Measurements from ENCODE around the gene HS1BP3. TPM values are rescaled to one million over a fixed set of nuclear protein-coding genes. Genes with fewer than 3 reads are reported as not detected.

HS1BP3 gene
- total and polyA plus RNA-seq, 2 of the 13 experiments (the other 11 are each of a cell fraction or from before 2014, with no cell fraction given): 15.2 to 22.0 TPM

DNA sequence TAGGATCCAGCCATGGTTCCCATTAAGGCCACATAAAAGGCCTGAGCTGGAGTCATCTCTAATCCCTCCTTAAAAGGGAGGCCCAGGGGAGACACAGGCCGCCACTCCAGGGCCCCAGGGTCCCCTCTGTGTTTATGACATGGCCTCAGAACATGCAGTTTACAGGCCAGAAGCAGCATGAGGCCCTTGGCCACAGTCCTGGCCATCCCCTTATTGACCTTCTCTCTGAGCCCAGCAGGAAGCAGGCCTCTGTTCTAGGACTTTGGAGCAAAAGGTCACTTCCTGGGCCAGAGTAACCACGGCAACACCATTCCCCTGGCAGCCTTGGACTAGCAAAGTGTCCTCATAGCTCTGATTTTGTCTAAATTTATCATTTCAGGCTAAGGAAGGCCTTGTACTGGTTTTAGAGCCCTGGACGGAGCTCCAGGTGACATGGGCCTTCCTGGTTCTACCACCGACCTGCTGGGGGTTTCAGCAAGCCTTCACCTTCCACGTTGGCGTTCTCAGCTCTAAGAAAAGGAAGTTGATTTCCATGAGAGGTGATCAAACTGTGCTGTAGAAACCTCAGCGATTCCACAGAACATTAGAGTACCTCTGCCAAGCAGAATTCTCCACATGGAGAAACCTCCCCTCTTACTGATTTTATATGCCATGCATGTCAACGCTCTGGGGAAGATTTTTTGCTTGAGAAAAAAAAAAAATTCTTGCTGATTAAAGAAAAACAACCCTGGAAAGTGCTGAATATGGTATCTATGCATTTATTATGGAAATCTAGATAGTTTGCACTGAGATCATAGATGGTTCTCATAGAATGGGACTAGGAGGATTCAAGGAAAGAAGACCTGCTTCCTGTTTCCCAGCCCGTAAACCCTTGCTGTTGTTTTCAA, 53.7 kb downstream of the HS1BP3 start (continued):
- TF ChIP-seq, protein P1, sequence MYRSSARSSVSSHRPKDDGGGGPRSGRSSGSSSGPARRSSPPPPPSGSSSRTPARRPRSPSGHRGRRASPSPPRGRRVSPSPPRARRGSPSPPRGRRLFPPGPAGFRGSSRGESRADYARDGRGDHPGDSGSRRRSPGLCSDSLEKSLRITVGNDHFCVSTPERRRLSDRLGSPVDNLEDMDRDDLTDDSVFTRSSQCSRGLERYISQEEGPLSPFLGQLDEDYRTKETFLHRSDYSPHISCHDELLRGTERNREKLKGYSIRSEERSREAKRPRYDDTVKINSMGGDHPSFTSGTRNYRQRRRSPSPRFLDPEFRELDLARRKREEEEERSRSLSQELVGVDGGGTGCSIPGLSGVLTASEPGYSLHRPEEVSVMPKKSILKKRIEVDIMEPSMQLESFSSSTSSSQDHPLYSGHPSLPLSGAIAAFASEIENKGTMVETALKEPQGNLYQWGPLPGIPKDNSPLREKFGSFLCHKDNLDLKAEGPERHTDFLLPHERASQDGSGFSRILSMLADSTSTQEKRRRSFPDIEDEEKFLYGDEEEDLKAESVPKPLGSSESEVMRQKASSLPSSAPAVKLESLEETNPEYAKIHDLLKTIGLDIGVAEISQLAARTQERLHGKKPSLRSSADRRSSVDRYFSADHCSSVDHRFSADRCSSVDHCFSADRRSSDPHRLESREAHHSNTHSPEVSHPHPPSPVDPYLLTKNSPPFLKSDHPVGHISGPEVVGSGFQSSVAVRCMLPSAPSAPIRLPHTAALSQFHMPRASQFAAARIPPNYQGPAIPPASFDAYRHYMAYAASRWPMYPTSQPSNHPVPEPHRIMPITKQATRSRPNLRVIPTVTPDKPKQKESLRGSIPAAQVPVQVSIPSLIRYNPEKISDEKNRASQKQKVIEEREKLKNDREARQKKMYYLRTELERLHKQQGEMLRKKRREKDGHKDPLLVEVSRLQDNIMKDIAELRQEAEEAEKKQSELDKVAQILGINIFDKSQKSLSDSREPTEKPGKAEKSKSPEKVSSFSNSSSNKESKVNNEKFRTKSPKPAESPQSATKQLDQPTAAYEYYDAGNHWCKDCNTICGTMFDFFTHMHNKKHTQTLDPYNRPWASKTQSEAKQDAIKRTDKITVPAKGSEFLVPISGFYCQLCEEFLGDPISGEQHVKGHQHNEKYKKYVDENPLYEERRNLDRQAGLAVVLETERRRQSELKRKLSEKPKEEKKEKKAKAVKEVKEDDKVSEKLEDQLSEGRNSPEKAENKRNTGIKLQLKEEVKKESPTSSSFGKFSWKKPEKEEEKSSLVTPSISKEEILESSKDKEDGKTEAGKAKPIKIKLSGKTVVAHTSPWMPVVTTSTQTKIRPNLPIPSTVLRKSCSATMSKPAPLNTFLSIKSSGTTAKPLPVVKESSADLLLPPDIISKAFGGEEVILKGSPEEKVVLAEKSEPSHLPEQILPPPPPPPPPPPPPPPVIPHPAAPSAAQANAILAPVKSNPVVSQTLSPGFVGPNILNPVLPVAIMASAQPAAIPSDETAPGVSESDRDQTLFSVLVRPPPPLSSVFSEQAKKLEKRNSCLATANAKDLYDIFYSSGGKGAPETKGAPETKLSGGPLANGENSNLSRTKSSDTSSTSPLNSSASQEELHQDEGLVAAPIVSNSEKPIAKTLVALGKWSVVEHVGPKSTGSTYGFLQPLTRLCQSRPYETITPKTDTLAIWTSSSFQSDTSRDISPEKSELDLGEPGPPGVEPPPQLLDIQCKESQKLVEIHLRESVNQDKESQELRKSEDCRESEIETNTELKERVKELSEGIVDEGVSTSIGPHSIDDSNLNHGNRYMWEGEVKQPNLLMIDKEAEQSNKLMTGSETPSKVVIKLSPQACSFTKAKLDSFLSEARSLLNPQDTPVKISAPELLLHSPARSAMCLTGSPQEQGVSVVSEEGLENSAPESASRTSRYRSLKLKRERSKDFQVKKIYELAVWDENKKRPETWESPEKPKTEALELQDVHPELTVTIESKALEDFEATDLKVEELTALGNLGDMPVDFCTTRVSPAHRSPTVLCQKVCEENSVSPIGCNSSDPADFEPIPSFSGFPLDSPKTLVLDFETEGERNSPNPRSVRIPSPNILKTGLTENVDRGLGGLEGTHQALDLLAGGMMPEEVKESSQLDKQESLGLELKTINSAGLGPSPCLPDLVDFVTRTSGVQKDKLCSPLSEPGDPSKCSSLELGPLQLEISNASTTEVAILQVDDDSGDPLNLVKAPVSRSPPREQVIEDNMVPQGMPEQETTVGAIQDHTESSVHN (CRISPR knock-in tag; IDR thresholded peaks at IDR 0.05): no peak
- TF ChIP-seq NFYB (CRISPR knock-in tag; IDR thresholded peaks at IDR 0.05) (0 out of 2 replicates have a peak, but pooled peaks have one; percentile 10), HNRNPUL1 (IDR thresholded peaks at IDR 0.05; ENCODE audit: low read depth, low read length) (no peak), SP2 (CRISPR knock-in tag; IDR thresholded peaks at IDR 0.05) (no peak), KLF6 (CRISPR knock-in tag; IDR thresholded peaks at IDR 0.05) (no peak; the same call in 1 of the 2 replicates), NFRKB (IDR thresholded peaks at IDR 0.05) (no peak), ZNF260 (CRISPR knock-in tag; IDR thresholded peaks at IDR 0.05; ENCODE audit: borderline replicate concordance, low read depth) (no peak), MAZ (IDR thresholded peaks at IDR 0.05; ENCODE audit: borderline replicate concordance, low read depth, low read length) (no peak), MAZ (CRISPR knock-in tag; IDR thresholded peaks at IDR 0.05; ENCODE audit: low read depth) (peak; percentile 65; the same call in 1 of the 2 replicates)
- TF ChIP-seq, protein P2, sequence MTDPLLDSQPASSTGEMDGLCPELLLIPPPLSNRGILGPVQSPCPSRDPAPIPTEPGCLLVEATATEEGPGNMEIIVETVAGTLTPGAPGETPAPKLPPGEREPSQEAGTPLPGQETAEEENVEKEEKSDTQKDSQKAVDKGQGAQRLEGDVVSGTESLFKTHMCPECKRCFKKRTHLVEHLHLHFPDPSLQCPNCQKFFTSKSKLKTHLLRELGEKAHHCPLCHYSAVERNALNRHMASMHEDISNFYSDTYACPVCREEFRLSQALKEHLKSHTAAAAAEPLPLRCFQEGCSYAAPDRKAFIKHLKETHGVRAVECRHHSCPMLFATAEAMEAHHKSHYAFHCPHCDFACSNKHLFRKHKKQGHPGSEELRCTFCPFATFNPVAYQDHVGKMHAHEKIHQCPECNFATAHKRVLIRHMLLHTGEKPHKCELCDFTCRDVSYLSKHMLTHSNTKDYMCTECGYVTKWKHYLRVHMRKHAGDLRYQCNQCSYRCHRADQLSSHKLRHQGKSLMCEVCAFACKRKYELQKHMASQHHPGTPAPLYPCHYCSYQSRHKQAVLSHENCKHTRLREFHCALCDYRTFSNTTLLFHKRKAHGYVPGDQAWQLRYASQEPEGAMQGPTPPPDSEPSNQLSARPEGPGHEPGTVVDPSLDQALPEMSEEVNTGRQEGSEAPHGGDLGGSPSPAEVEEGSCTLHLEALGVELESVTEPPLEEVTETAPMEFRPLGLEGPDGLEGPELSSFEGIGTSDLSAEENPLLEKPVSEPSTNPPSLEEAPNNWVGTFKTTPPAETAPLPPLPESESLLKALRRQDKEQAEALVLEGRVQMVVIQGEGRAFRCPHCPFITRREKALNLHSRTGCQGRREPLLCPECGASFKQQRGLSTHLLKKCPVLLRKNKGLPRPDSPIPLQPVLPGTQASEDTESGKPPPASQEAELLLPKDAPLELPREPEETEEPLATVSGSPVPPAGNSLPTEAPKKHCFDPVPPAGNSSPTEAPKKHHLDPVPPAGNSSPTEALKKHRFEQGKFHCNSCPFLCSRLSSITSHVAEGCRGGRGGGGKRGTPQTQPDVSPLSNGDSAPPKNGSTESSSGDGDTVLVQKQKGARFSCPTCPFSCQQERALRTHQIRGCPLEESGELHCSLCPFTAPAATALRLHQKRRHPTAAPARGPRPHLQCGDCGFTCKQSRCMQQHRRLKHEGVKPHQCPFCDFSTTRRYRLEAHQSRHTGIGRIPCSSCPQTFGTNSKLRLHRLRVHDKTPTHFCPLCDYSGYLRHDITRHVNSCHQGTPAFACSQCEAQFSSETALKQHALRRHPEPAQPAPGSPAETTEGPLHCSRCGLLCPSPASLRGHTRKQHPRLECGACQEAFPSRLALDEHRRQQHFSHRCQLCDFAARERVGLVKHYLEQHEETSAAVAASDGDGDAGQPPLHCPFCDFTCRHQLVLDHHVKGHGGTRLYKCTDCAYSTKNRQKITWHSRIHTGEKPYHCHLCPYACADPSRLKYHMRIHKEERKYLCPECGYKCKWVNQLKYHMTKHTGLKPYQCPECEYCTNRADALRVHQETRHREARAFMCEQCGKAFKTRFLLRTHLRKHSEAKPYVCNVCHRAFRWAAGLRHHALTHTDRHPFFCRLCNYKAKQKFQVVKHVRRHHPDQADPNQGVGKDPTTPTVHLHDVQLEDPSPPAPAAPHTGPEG (CRISPR knock-in tag; IDR thresholded peaks at IDR 0.05): no peak
- TF ChIP-seq, protein P3, sequence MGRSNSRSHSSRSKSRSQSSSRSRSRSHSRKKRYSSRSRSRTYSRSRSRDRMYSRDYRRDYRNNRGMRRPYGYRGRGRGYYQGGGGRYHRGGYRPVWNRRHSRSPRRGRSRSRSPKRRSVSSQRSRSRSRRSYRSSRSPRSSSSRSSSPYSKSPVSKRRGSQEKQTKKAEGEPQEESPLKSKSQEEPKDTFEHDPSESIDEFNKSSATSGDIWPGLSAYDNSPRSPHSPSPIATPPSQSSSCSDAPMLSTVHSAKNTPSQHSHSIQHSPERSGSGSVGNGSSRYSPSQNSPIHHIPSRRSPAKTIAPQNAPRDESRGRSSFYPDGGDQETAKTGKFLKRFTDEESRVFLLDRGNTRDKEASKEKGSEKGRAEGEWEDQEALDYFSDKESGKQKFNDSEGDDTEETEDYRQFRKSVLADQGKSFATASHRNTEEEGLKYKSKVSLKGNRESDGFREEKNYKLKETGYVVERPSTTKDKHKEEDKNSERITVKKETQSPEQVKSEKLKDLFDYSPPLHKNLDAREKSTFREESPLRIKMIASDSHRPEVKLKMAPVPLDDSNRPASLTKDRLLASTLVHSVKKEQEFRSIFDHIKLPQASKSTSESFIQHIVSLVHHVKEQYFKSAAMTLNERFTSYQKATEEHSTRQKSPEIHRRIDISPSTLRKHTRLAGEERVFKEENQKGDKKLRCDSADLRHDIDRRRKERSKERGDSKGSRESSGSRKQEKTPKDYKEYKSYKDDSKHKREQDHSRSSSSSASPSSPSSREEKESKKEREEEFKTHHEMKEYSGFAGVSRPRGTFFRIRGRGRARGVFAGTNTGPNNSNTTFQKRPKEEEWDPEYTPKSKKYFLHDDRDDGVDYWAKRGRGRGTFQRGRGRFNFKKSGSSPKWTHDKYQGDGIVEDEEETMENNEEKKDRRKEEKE (IDR thresholded peaks at IDR 0.05): no peak

Data from HepG2 (cell line).